HG02840 (cell line): ENCODE measurements around the gene FNIP2.

Source experiments
- ATAC-seq: cut with Tn5 transposase; IDR thresholded peaks from one replicate; pipeline ENCODE4 v1.9.1; 2021; ENCODE audit warnings: mild to moderate bottlenecking, moderate library complexity, moderate number of reproducible peaks; ENCODE audit not compliant: unreplicated experiment, low FRiP score

Gene FNIP2

GRCh38 chr4:158829254-158829653, 60.4 kb downstream of the FNIP2 start:
- no peak for ATAC-seq

GRCh38 chr4:158833602-158834001, 64.8 kb downstream of the FNIP2 start:
- no peak for ATAC-seq

- ATAC-seq = no peak
Measured at GRCh38 chr4:158835226-158836001, 66.6 kb downstream of the FNIP2 start.

- no peak for ATAC-seq
Measured at GRCh38 chr4:158836002-158836369, 67.2 kb downstream of the FNIP2 start.

- ATAC-seq = no peak
Measured at GRCh38 chr4:158836828-158837449, 68.1 kb downstream of the FNIP2 start.

- ATAC-seq = no peak
Measured at GRCh38 chr4:158837527-158838141, 68.8 kb downstream of the FNIP2 start.

GRCh38 chr4:158840131-158840530, 71.3 kb downstream of the FNIP2 start:
- ATAC-seq = no peak

GRCh38 chr4:158841540-158841939, 72.7 kb downstream of the FNIP2 start:
- ATAC-seq = no peak

- no peak for ATAC-seq
Measured at GRCh38 chr4:158845311-158846041, 76.7 kb downstream of the FNIP2 start.

- no peak for ATAC-seq
Measured at GRCh38 chr4:158847535-158847934, 78.7 kb downstream of the FNIP2 start.

GRCh38 chr4:158849681-158850080, 80.9 kb downstream of the FNIP2 start:
- ATAC-seq = no peak

- ATAC-seq = no peak
Measured at GRCh38 chr4:158850371-158850770, 81.5 kb downstream of the FNIP2 start.

GRCh38 chr4:158850800-158851644, 82.2 kb downstream of the FNIP2 start:
- no peak for ATAC-seq

- no peak for ATAC-seq
Measured at GRCh38 chr4:158854236-158854635, 85.4 kb downstream of the FNIP2 start.

GRCh38 chr4:158856852-158857251, 88.0 kb downstream of the FNIP2 start:
- ATAC-seq = peak; percentile 52

GRCh38 chr4:158857951-158858350, 89.1 kb downstream of the FNIP2 start:
- no peak for ATAC-seq

- ATAC-seq = no peak
Measured at GRCh38 chr4:158858410-158859199, 89.8 kb downstream of the FNIP2 start.

- no peak for ATAC-seq
Measured at GRCh38 chr4:158859661-158860060, 90.8 kb downstream of the FNIP2 start.

GRCh38 chr4:158860856-158861255, 92.0 kb downstream of the FNIP2 start:
- peak; percentile 60 for ATAC-seq
